Inferior parietal cortex (tissue), 1 donor: Measurements from ENCODE around the gene ERCC8.

Experiments used
- DNase-seq: peaks from one replicate; pipeline ENCODE4 v3.0.0-alpha.2; 2016; ENCODE audit errors: extremely low spot score

ERCC8 gene

GRCh38 chr5:60841361-60841760 is 103.5 kb downstream of the ERCC8 start:
- DNase-seq, result no peak

- DNase-seq, result no peak
These were observed 108.7 kb downstream of the ERCC8 start for GRCh38 chr5:60836131-60836530.

DNA sequence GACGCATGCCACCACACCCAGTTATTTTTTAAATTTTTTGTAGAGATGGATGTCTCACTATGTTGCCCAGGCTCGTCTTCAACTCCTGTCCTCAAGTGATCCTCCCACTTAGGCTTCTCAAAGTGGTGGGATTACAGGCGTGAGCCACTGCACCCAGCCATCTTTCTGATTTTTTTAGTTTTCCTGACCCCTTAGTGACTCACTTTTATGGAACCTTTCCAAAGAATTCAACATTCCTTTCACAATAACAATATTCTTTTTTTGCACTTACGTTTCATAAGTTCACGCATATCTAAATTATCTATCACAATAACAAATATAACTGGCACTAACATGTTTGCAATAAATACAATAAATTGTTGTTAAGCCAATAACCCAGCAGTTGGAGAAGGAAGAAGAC is 109.3 kb downstream of the ERCC8 start:
- DNase-seq, result no peak

DNA sequence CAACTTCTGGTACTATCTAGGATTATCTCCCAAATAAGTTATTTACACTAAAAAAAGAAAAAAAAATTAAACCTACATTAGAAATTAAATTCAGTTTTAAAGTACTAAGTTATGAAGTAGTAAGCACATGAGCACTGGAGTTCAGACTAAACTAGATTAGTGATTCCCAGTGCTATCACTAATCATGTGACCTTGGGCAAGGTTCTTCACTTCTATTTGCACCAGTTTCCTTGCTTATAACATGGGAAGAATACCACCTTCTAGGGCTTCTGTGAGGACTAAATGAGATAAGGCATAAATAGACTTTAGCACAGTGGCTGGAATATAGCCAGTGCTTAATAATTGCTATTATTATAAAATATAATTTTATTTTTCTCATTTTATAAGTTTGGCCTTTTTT is 111.3 kb downstream of the ERCC8 start:
- DNase-seq, result no peak

DNA sequence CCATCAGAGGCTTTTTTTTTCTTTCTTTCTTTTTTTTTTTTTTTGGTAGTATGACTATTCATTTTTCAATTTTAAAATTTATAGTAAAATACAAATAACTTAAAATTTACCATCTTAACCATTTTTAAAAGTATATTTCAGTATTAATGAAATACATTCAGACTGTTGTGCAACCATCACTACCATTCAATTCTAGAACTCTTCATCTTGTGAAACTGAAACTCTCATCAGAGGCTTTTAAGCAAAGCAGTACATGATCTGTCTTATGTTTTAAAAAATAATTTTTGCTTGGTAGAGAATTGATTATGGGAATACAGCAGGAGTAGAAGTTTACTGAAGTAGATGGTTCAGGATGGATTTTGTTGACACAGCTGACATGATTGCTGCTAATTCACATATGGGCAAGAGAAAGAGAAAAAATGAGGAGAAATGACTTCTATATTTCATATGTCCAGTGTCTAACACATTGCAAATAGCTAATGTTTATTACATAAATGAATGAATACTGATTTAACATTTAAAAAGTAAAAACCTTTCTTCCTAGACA is 114.2 kb downstream of the ERCC8 start:
- no peak for DNase-seq

GRCh38 chr5:60829490-60830266 is 115.2 kb downstream of the ERCC8 start:
- no peak for DNase-seq

DNA sequence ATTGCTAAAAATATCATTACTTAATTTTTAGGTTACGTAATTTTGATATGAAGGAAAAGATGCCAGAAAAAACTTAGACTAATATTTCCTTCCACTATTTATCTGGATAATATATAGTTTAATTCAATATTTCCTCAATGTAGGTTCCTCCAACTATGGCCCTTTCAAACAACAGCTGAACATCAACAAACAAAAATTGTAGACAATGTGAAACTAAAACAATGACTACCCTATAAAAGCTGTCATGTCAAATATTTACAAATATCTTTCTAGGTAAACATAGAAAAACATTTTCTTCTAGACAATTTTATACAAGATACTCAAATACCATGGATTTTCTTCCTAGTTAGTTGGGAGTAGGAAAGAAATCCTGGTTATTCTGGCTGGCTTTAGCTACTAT is 117.7 kb downstream of the ERCC8 start:
- no peak for DNase-seq

DNA sequence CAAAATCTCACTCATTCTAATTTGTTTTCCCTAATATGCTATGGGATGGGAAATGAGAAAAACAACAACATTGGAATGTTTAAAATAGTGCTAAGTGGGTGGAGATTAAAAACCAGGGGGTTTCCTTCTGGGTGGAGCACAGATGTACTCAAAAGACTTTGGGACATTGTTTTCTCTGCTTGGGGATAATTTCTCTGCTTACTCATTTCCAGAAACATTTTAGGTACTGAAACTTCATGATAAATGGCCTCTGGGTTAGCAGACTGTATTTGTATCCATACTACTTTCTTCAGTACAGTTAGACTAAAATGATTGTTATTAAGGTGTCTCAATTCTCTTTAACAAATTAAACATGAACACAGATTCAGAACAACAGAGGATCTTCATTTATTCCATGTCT is 118.2 kb downstream of the ERCC8 start:
- no peak for DNase-seq
